IPS DF 4.7 (cell line): ENCODE data around the gene GVQW3.
A peak's percentile ranks its signal among the peaks of the same experiment; 100 is the strongest.

Source experiments
- DNase-seq: peaks from one replicate; pipeline ENCODE4 v3.0.0-alpha.2; 2013; ENCODE audit warnings: low spot score; ENCODE audit errors: extremely low read depth

The GVQW3 gene

GRCh38 chr11:76445121-76446084, 64.3 kb downstream of the GVQW3 start:
- DNase-seq, result no peak

- DNase-seq, result no peak
Observed at GRCh38 chr11:76448506-76448905, 67.4 kb downstream of the GVQW3 start.

- no peak for DNase-seq
Observed at GRCh38 chr11:76453248-76453647, 72.1 kb downstream of the GVQW3 start.

- DNase-seq, result peak; percentile 89
Observed at GRCh38 chr11:76455331-76455730, 74.2 kb downstream of the GVQW3 start.

- DNase-seq, result no peak
Observed at GRCh38 chr11:76455931-76456330, 74.8 kb downstream of the GVQW3 start.

GRCh38 chr11:76456571-76456970, 75.4 kb downstream of the GVQW3 start:
- no peak for DNase-seq
